Retinal pigment epithelial cell (primary cell): ENCODE results near the gene MBNL2.

ENCODE experiments used
- DNase-seq: peaks from one replicate; pipeline ENCODE4 v3.0.0-alpha.2; 2010; ENCODE audit warnings: low read depth
- H3K4me3 ChIP-seq: 2 replicates; pipeline ENCODE4 v1.5.1; 2011; ENCODE audit warnings: mild to moderate bottlenecking, low read length, control low read depth, moderate library complexity
- TF ChIP-seq, protein P1 (sequence below): conservative IDR thresholded peaks from 2 replicates; pipeline ENCODE4 v1.5.1; 2011; ENCODE audit warnings: low read depth, low read length, control low read depth, inconsistent platforms

The MBNL2 gene

DNA sequence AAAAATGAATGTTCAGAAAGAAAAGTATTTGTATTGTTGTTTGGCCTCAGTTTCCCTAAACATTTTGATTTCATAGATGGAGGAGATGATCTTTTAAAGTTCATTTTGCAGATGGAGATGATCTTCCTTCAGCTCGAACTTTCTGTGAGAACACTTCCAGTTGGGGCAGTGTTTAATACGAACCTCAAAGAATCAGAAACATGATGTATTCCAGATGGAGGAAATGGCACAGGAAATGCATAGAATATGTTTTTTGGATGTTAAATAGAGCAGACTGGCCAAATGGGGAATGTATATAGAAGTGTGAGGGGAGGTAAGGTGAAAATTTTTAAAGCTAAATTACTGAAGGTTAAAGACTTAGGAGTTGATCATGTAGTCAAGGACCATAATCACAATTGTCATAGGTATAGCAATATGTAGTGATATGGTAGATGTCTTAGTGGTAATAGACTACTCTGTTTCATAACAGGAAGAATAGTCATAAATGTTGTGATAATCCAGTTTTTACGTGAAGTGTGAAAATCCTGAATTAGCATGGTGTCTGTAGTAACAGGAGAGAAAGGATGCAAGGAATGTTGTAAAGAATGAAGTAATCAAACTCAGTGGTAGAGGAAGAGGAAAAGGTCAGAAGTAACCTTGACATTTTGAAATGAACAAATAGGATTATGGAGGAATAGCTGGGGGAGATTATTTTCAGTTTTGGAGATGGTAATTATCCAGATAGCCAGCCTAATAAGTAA is 216.9 kb downstream of the MBNL2 start:
- no peak for DNase-seq
- TF ChIP-seq, protein P1, sequence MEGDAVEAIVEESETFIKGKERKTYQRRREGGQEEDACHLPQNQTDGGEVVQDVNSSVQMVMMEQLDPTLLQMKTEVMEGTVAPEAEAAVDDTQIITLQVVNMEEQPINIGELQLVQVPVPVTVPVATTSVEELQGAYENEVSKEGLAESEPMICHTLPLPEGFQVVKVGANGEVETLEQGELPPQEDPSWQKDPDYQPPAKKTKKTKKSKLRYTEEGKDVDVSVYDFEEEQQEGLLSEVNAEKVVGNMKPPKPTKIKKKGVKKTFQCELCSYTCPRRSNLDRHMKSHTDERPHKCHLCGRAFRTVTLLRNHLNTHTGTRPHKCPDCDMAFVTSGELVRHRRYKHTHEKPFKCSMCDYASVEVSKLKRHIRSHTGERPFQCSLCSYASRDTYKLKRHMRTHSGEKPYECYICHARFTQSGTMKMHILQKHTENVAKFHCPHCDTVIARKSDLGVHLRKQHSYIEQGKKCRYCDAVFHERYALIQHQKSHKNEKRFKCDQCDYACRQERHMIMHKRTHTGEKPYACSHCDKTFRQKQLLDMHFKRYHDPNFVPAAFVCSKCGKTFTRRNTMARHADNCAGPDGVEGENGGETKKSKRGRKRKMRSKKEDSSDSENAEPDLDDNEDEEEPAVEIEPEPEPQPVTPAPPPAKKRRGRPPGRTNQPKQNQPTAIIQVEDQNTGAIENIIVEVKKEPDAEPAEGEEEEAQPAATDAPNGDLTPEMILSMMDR = no peak
- H3K4me3 ChIP-seq = no peak overlapping the region

DNA sequence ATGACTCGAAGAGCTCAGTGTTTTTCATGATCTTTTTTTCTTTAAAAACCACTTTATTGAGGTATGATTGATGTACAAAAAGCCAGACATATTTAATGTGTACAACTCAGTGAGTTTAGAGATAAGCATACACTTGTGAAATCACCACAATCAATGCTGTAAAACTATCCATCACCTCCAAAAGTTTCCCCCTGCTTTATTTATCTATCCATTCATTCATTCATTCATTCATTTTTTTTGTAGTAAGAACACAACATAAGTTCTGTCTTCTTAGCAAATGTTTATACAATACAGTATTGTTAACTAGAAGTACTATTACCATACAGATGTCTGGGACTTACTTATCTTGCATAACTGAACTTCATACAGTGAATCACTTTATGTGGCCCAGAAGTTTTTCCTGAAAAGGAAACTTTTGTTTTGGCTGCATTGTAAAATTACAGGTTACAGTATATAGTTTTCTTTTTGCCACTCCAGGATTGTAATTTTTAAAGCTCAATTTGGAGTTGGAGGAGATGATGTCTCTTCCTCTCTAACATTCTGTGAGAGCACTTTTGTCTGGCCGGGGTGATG is 218.6 kb downstream of the MBNL2 start:
- H3K4me3 ChIP-seq = no peak overlapping the region
- TF ChIP-seq, protein P1 = no peak
- no peak for DNase-seq

- DNase-seq = no peak
- H3K4me3 ChIP-seq = no peak overlapping the region
- TF ChIP-seq, protein P1 = no peak
Measured at GRCh38 chr13:97441368-97441767, 219.2 kb downstream of the MBNL2 start.
